HepG2 (cell line): ENCODE results near the gene CAMK1G. TPM values are rescaled to one million over a fixed set of nuclear protein-coding genes. Genes with fewer than 3 reads are reported as not detected.

Experiments used
- ATAC-seq: fragments of 200-7000 bp; cut with Tn5 transposase; 3 replicates; pipeline ENCODE4 v1.9.1; 2020; ENCODE audit warnings: mild to moderate bottlenecking, moderate library complexity
- BruUV-seq: library from RNA; stranded (reverse); fragments of 400-500 nt; replicated peaks from 2 replicates; lab custom pipeline; 2021; lab: Mats Ljungman, UMichigan
- CTCF ChIA-PET: fragments of 300-600 bp; formaldehyde crosslinking; extraction: SDS; loops from one replicate; lab custom pipeline; 2021; ENCODE audit warnings: low total read pairs, inconsistent platforms, low intra/inter-chr PET ratio; lab: Yijun Ruan, JAX
- POLR2A ChIA-PET: fragments of 350-600 bp; sonication (Branson Sonifier 250); formaldehyde crosslinking; loops from one replicate; lab custom pipeline; 2020; ENCODE audit warnings: antibody characterized with exemption, inconsistent platforms; lab: Yijun Ruan, JAX
- DNase-seq: peaks from one replicate; pipeline ENCODE4 v3.0.0-alpha.2; 2015; ENCODE audit warnings: low spot score
- FAIRE-seq: peaks from 3 replicates; lab custom pipeline; 2011; peaks lifted over from hg19 to GRCh38; lab: Jason Lieb, UNC
- H2AFZ ChIP-seq: one replicate; pipeline ENCODE4 v1.6.1; 2011; ENCODE audit warnings: low read length, inconsistent platforms
- H3K27ac ChIP-seq: fragments of 300-600 bp; 3 replicates; pipeline ENCODE4 v1.8.0; 2011; ENCODE audit warnings: mixed run types, mild to moderate bottlenecking, mixed read lengths, low read length, inconsistent platforms; ENCODE audit not compliant: insufficient read depth; ENCODE audit errors: extremely low read length
- H3K27me3 ChIP-seq, 2 experiments: fragments of 200-600 bp in 1 of 2; 2 replicates in 1 of 2; 3 replicates in 1 of 2; pipeline versions ENCODE4 v1.6.0 to v1.8.0; 2011; ENCODE audit warnings: low read length in 2 of 2, mild to moderate bottlenecking in 2 of 2, moderate library complexity in 2 of 2, inconsistent platforms in 1 of 2; ENCODE audit not compliant: insufficient read depth in 2 of 2, control insufficient read depth in 1 of 2
- H3K36me3 ChIP-seq, 2 experiments: fragments of 200-600 bp in 1 of 2; replicated peaks in 1 of 2; 2 replicates in 1 of 2; 3 replicates in 1 of 2; pipeline versions ENCODE4 v1.5.1 to v1.8.0; 2011; ENCODE audit warnings: low read length in 2 of 2, inconsistent platforms in 1 of 2; ENCODE audit not compliant: insufficient read depth in 2 of 2, control insufficient read depth in 1 of 2
- H3K4me1 ChIP-seq: 2 replicates; pipeline ENCODE4 v1.5.1; 2012; ENCODE audit warnings: low read length, inconsistent platforms; ENCODE audit not compliant: insufficient read depth
- H3K4me2 ChIP-seq: 2 replicates; pipeline ENCODE4 v1.6.0; 2011; ENCODE audit warnings: low read depth, low read length, inconsistent platforms
- H3K4me3 ChIP-seq, 3 experiments: fragments of 200-600 bp in 1 of 3; sonication (generic), shearing (Covaris generic) in 1 of 3; replicated peaks in 1 of 3; 2 replicates each; pipeline ENCODE4 v1.5.1; 2011 to 2016; ENCODE audit warnings: low read length in 3 of 3, inconsistent platforms in 2 of 3, low read depth in 2 of 3, mild to moderate bottlenecking in 2 of 3, control low read depth in 1 of 3, mixed read lengths in 1 of 3; ENCODE audit not compliant: insufficient read depth in 1 of 3
- H3K79me2 ChIP-seq: one replicate; pipeline ENCODE4 v1.6.1; 2011; ENCODE audit warnings: low read length, inconsistent platforms; ENCODE audit not compliant: insufficient read depth
- H3K9ac ChIP-seq: 2 replicates; pipeline ENCODE4 v1.6.0; 2011; ENCODE audit warnings: mild to moderate bottlenecking, low read depth, low read length, inconsistent platforms; ENCODE audit not compliant: insufficient read depth
- H3K9me3 ChIP-seq: 2 replicates; pipeline ENCODE4 v1.5.1; 2012; ENCODE audit warnings: mild to moderate bottlenecking, low read length
- H4K20me1 ChIP-seq: 2 replicates; pipeline ENCODE4 v1.6.0; 2011; ENCODE audit warnings: inconsistent platforms, mild to moderate bottlenecking, low read length, moderate library complexity; ENCODE audit not compliant: insufficient read depth
- SMYD3 ChIP-seq: sonication (generic); formaldehyde crosslinking; IDR thresholded peaks from 2 replicates; pipeline ENCODE4 v1.8.1; 2023; ENCODE audit warnings: mild to moderate bottlenecking, missing genetic modification reagents
- ZNF674 ChIP-seq: sonication (generic); formaldehyde crosslinking; IDR thresholded peaks from 2 replicates; pipeline ENCODE4 v1.5.0; 2020; ENCODE audit warnings: low read depth, mild to moderate bottlenecking, missing genetic modification reagents
- ZNF713 ChIP-seq: sonication (generic); formaldehyde crosslinking; IDR thresholded peaks from 2 replicates; pipeline ENCODE4 v1.4.0; 2020; ENCODE audit warnings: mild to moderate bottlenecking, missing genetic modification reagents
- in situ Hi-C: cut with HindIII; loops from 2 replicates; pipeline ENCODE4 v1.10.0; 2017; ENCODE audit warnings: low pct_unique_long_range_greater_than_20kb; ENCODE audit not compliant: extremely low pct_ligation_motif_present
- intact Hi-C: fragments of 100-400 bp; cut with micrococcal nuclease; formaldehyde crosslinking; loops from one replicate; pipeline ENCODE4 v1.10.0; 2022; ENCODE audit not compliant: unreplicated experiment
- polyA plus RNA-seq, 8 experiments: library from polyadenylated mRNA; depleted of rRNA in 3 of 8; stranded (reverse) in 7 of 8; unstranded in 1 of 8; fragments of >200 nt; fragmentation: Illumina TruSeq in 4 of 8; extraction: Trizol in 4 of 8; gene quantifications; 2 replicates each; pipeline versions ENCODE4 v1.2.1 to v1.2.3, GENCODE V29; 2011 to 2016; ENCODE audit warnings: low read depth in 4 of 8, missing spikeins in 1 of 8, mixed read lengths in 1 of 8; ENCODE audit not compliant: insufficient read depth in 1 of 8
- total RNA-seq, 5 experiments: library from RNA; depleted of rRNA; stranded (reverse); fragments of >200 nt; fragmentation: Illumina TruSeq; extraction: Trizol; gene quantifications; 2 replicates each; pipeline ENCODE4 v1.2.3, GENCODE V29; 2016; ENCODE audit warnings: low read depth in 1 of 5
- TF ChIP-seq, protein P1 (sequence below), 2 experiments: sonication (generic) in 1 of 2; formaldehyde crosslinking in 1 of 2; IDR thresholded peaks; 2 replicates each; pipeline versions ENCODE4 v1.6.1 to v1.9.0; 2014 to 2022; ENCODE audit warnings: antibody characterized with exemption in 1 of 2, borderline replicate concordance in 1 of 2, inconsistent platforms in 1 of 2, low read depth in 1 of 2, missing genetic modification reagents in 1 of 2

The CAMK1G gene
- total and polyA plus RNA-seq, 2 of the 13 experiments (the other 11 are each of a cell fraction or from before 2014, with no cell fraction given), result not detected

DNA sequence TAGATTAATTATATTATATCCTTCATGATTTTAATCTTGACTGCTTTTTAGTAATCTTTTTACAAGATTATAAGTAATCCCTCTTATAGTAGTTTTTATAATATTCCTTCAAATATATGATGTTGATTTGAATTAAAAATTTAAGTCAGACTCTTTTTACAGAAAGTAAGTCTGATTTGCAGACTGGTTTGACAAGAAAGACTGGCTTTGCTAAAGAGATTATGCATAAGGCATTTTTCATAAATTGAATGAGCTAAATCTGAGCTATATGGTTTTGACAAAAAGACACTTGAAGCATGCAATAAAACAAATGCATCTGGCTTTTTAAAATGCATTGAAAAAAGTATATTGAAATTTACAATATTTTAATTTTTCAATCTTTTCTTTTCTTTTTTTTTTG lies 26.3 kb upstream of the CAMK1G start:
- no peaks in the 10 kb centered on the region for H3K9me3 ChIP-seq
- no peak overlapping the region for H3K27ac ChIP-seq
- no peaks in the 10 kb centered on the region for H3K4me1 ChIP-seq
- H3K4me3 ChIP-seq, result no peak overlapping the region
- H3K9ac ChIP-seq, result no peak overlapping the region
- H3K4me2 ChIP-seq, result no peak overlapping the region
- POLR2A ChIA-PET, result no interaction called here
- TF ChIP-seq, protein P1, sequence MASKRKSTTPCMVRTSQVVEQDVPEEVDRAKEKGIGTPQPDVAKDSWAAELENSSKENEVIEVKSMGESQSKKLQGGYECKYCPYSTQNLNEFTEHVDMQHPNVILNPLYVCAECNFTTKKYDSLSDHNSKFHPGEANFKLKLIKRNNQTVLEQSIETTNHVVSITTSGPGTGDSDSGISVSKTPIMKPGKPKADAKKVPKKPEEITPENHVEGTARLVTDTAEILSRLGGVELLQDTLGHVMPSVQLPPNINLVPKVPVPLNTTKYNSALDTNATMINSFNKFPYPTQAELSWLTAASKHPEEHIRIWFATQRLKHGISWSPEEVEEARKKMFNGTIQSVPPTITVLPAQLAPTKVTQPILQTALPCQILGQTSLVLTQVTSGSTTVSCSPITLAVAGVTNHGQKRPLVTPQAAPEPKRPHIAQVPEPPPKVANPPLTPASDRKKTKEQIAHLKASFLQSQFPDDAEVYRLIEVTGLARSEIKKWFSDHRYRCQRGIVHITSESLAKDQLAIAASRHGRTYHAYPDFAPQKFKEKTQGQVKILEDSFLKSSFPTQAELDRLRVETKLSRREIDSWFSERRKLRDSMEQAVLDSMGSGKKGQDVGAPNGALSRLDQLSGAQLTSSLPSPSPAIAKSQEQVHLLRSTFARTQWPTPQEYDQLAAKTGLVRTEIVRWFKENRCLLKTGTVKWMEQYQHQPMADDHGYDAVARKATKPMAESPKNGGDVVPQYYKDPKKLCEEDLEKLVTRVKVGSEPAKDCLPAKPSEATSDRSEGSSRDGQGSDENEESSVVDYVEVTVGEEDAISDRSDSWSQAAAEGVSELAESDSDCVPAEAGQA (IDR thresholded peaks at IDR 0.05; ENCODE audit: low read depth), result no peak
- TF ChIP-seq, protein P1 (CRISPR knock-in tag; IDR thresholded peaks at IDR 0.05; ENCODE audit: borderline replicate concordance), result no peak
- TF ChIP-seq ZNF713 (CRISPR knock-in tag) (no peak), SMYD3 (CRISPR knock-in tag) (no peak), ZNF674 (CRISPR knock-in tag) (no peak)
- in situ Hi-C loops (no loop called here), intact Hi-C loops (no loop called here)
- H2AFZ ChIP-seq, result no peak overlapping the region
- no peak for DNase-seq
- CTCF ChIA-PET, result no interaction called here
- no peaks in the 10 kb centered on the region for H4K20me1 ChIP-seq
- FAIRE-seq, result no peak
- BruUV-seq, result no TSS peak
- H3K79me2 ChIP-seq, result no peaks in the 10 kb centered on the region
- no peaks in the 10 kb centered on the region for H3K36me3 ChIP-seq
- no peak for ATAC-seq
- no peaks in the 10 kb centered on the region; a peak in 1 of 5 replicates for H3K27me3 ChIP-seq
